ENCODE measurements around the gene MEF2D.

Gene MEF2D

GRCh38 chr1:156460525-156460924 lies 40.0 kb downstream of the MEF2D start:
- Histone ChIP-seq H3K27ac (no peak overlapping the region), H3K4me3 (ENCODE audit: low read depth in 1 of 2, low read length in 1 of 2) (no peak overlapping the region), H3K4me1 (ENCODE audit: control insufficient read depth in 1 of 2, insufficient read depth in 1 of 2, low read depth in 1 of 2, low read length in 1 of 2) (peaks cover 5 to 8% of the 10 kb centered on the region in 2 experiments), H3K9me3 (no peaks in the 10 kb centered on the region), H3K27me3 (peaks cover 8% of the 10 kb centered on the region), H3K36me3 (peaks cover 23% of the 10 kb centered on the region)
- TF ChIP-seq CTCF (IDR thresholded peaks at IDR 0.05): no peak

GRCh38 chr1:156458181-156458503 lies 42.4 kb downstream of the MEF2D start:
- no peak for TF ChIP-seq CTCF (IDR thresholded peaks at IDR 0.05)
- no peak overlapping the region for H3K27ac ChIP-seq

GRCh38 chr1:156456625-156457465 lies 43.7 kb downstream of the MEF2D start:
- no peaks in the 10 kb centered on the region for H3K9me3 ChIP-seq
- peak overlapping the region; percentile 84 to 87 for H3K4me3 ChIP-seq (ENCODE audit: low read depth in 1 of 2, low read length in 1 of 2)
- H3K27me3 ChIP-seq: peaks cover 37% of the 10 kb centered on the region
- no peaks in the 10 kb centered on the region for H3K36me3 ChIP-seq
- TF ChIP-seq CTCF (IDR thresholded peaks at IDR 0.05): no peak
- peak overlapping the region; percentile 91 for H3K27ac ChIP-seq
- peaks cover 11 to 17% of the 10 kb centered on the region in 2 experiments for H3K4me1 ChIP-seq (ENCODE audit: control insufficient read depth in 1 of 2, insufficient read depth in 1 of 2, low read depth in 1 of 2, low read length in 1 of 2)

More at GRCh38 chr1:156458181-156458503, 42.4 kb downstream of the MEF2D start:
- H3K36me3 ChIP-seq: peaks cover 3% of the 10 kb centered on the region
- peaks cover 8 to 14% of the 10 kb centered on the region in 2 experiments for H3K4me1 ChIP-seq (ENCODE audit: control insufficient read depth in 1 of 2, insufficient read depth in 1 of 2, low read depth in 1 of 2, low read length in 1 of 2)
- peaks cover 29% of the 10 kb centered on the region for H3K27me3 ChIP-seq
- H3K9me3 ChIP-seq: no peaks in the 10 kb centered on the region
- H3K4me3 ChIP-seq (ENCODE audit: low read depth in 1 of 2, low read length in 1 of 2): no peak overlapping the region

GRCh38 chr1:156455362-156455761 lies 45.2 kb downstream of the MEF2D start:
- H3K36me3 ChIP-seq: no peaks in the 10 kb centered on the region
- TF ChIP-seq CTCF (IDR thresholded peaks at IDR 0.05): no peak
- H3K4me3 ChIP-seq (ENCODE audit: low read depth in 1 of 2, low read length in 1 of 2): no peak overlapping the region
- no peaks in the 10 kb centered on the region for H3K9me3 ChIP-seq
- no peak overlapping the region for H3K27ac ChIP-seq
- peaks cover 52% of the 10 kb centered on the region for H3K27me3 ChIP-seq
- H3K4me1 ChIP-seq (ENCODE audit: control insufficient read depth in 1 of 2, insufficient read depth in 1 of 2, low read depth in 1 of 2, low read length in 1 of 2): peaks cover 11 to 17% of the 10 kb centered on the region in 2 experiments

- H3K4me3 ChIP-seq (ENCODE audit: low read depth in 1 of 2, low read length in 1 of 2): no peak overlapping the region
- H3K9me3 ChIP-seq: no peaks in the 10 kb centered on the region
- H3K27ac ChIP-seq: no peak overlapping the region
- peaks cover 11 to 17% of the 10 kb centered on the region in 2 experiments for H3K4me1 ChIP-seq (ENCODE audit: control insufficient read depth in 1 of 2, insufficient read depth in 1 of 2, low read depth in 1 of 2, low read length in 1 of 2)
- no peaks in the 10 kb centered on the region for H3K36me3 ChIP-seq
- TF ChIP-seq CTCF (IDR thresholded peaks at IDR 0.05): no peak
- H3K27me3 ChIP-seq: peaks cover 77% of the 10 kb centered on the region
Observed at GRCh38 chr1:156452907-156453306, 47.7 kb downstream of the MEF2D start.

Measured in neutrophil (primary cell).